Forelimb muscle (tissue), 1 donor: ENCODE measurements around the gene CRX. TPM values are rescaled to one million over a fixed set of nuclear protein-coding genes. Genes with fewer than 3 reads are reported as not detected.
"Not testable (repeated sequence)": the region's sequence is repeated elsewhere in the genome, so short reads cannot be mapped to it uniquely, and the experiment has no call there.

Experiments
- DNase-seq: peaks from one replicate; pipeline ENCODE4 v3.0.0-alpha.2; 2013; ENCODE audit warnings: low read depth
- polyA plus RNA-seq: library from polyadenylated mRNA; unstranded; fragments of 120-200 nt; gene quantifications from one replicate; pipeline ENCODE4 v1.2.1, GENCODE V29; 2013; ENCODE audit not compliant: insufficient read length

CRX gene
- polyA plus RNA-seq: 0.05 TPM

DNA sequence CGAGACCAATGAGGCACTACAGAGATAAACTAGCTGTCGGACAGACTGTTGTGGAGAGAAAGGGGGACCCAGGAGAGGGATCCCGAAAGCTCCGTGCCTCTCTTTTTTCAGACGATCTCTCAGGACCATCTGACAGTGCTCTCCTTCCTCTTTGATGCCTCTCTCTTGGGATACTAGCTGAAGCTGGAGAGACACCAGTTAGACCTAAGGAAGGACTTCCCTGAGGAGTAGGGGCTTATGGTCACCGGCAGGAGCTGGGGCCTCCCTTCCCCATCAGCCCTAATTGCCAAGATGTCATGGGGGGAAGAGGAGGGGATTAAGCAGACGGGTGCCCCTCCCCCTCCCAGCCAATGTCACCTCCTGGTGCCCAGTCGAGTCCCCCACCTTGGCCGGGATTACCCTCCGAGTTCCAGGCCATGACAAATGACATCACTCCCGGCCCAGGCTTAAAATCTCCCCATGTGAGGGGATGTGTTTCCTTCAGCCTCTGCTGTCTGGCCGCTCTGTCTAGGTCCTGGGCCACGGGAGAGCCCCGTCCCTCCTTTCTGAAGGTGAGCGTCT lies at the start of gene CRX:
Gene CRX (plus strand): TSS at position 478 of the 561 bp plus-strand sequence. CDS start 12,507 bp downstream, outside the sequence.
- DNase-seq: no peak

DNA sequence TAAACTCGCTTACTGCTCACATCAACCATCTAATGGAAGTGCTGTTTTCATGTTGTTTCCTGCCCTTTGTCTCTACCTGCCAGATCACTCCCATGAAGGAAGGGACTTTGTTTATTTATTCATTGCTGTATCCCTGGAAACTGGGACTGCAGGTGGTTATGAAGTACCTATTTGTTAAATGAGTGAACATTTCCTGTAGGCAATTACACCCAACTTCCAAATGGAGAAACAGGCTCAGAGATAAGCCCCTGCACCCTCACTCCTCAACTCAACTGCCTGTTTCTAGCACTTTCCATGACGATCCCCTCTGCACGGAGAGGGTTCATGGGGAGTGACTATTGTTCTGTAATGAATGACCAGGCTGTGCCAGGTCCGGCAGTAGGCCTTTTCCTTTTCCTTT lies 45.2 kb upstream of the CRX start:
- no peak for DNase-seq

DNA sequence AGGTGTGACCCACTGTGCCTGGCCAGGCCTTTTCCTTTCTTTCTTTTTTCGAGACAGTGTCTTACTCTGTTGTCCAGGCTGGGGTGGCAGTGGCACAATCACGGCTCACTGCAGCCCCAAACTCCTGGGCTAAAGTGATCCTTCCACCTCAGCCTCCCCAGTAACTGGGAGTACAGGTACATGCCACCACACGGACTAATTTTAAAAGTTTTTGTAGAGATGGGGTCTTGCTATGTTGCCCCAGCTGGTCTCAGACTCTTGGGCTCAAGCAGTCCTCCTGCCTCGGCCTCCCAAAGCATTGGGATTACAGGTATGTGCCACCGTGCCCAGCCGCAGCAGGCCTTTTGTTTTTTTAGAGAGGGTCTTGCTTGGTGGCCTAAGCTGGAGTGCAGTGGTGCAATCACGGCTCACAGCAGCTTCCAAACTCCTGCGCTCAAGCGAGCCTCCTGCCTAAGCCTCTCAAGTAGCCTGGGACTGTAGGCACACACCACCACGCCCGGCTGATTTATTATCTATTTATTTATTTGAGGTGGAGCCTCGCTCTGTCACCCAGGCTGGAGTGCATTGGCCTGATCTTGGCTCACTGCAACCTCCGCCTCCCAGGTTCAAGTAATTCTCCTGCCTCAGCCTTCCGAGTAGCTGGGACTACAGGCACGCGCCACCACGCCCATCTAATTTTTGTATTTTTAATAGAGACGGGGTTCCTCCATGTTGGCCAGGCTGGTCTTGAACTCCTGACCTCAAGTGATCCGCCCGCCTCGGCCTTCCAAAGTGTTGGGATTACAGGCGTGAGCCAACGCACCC lies 44.3 kb upstream of the CRX start:
- DNase-seq: not testable (repeated sequence)

DNA sequence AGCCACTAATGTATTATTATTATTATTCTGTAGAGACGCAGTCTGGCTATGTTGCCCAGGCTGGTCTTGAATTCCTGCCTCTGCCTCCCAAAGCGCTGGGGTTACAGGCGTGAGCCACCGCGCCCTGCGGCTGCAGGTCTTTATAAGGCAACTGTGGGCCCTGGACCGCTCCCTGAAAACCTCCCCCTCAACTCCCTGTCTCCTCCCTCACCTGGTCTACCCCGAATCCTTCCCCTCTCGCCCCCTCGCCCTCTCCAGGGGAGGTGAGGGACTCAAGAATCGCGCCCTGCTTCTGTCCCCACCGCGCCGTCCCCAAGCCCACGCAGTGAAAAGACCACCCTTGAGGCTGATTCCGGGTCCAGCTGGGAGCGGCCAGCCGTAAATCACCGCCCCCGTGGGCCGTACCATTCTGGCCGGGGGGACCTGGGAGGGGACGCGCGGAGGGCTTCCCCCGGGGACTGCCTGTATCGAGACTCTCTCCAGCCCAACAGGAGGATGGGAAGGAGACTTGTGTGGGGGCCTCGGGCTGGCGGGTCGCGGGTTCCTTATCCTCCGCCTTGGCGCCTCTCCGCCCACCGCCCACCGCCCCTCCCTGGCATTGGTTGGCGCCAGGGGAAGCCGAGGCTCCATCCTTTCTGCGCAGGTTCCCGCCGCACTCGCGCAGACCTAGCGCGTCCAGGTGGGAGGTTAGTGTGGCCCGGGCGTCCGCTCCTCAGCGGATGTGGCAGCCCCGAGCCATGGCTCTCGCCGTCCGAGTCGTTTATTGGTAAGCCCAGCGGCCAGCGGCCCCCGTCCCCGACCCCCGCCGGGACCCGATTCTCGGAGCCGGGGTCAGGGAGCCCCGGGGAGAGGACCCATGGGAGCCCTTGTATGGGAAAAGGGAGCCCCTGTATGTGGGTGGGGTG lies 43.4 kb upstream of the CRX start, which contains the start of gene SELENOW:
Gene SELENOW (plus strand): TSS at position 655 of the 905 bp plus-strand sequence. CDS start 83 bp downstream, at position 738.
- DNase-seq: no peak

DNA sequence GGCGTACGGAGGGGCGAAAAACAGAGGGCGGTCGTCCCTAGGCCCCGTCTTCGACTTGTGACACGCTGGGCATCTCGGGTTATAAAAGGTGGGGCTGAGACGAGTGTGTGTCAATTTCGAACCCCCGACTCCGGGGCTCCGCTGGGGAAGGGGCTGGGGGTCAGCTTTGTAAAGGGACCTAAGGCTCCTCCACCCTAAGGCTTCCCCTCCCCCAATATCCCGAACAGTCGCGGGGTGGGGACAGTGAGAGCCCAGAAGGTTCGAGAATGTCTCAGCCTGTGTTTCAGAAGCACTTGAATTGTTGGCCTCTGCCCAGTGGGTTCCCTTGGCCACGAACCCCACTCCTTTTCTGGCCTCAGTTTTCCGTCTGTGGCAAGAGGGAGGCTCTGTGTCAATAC lies 42.8 kb upstream of the CRX start:
- DNase-seq: no peak

DNA sequence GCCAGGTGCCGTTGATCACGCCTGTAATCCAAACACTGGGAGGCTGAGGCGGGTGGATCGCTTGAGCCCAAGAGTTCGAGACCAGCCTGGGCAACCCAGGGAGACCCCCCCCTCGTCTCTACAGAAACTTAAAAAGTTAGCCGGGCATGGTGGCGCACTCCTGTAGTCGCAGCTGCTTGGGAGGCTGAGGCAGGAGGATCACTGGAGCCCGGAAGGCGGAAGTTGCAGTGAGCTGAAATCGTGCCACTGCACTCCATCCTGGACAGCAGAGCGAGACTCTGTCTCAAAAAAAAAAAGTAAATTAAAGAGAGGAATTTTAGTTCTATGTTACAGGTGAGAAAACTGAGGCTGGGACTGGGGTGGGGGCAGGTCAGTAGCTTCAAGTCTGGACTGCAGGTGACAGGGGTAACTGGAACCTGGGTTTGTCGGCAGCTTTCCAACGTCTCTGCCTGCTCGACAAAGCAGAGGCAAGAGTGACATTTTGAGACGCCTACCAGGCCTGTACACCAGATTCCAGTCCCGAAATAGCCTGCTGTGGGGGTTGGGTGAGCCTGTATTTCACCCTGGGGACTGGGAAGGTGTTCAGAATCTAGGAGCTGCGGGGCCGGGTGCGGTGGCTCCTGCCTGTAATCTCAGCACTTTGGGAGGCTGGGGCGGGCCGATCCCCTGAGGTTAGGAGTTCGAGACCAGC lies 42.1 kb upstream of the CRX start:
- no peak for DNase-seq

DNA sequence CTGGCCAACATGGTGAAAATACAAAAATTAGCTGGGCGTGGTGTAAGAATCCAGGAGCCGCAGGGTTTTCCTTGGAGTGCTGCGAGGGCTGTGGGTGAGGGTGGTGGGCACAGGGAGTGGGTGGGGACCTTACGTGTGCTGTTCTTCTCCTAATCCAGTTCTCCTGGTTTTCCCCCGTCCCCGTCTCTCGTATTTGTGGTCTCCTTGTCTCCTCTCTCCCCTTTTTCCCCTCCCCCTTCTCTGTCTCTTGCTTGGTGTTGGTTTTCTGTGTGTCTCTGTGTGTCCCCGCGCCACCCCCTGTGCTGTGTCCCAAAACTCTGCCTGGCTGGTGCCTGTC lies 41.6 kb upstream of the CRX start:
- no peak for DNase-seq

DNA sequence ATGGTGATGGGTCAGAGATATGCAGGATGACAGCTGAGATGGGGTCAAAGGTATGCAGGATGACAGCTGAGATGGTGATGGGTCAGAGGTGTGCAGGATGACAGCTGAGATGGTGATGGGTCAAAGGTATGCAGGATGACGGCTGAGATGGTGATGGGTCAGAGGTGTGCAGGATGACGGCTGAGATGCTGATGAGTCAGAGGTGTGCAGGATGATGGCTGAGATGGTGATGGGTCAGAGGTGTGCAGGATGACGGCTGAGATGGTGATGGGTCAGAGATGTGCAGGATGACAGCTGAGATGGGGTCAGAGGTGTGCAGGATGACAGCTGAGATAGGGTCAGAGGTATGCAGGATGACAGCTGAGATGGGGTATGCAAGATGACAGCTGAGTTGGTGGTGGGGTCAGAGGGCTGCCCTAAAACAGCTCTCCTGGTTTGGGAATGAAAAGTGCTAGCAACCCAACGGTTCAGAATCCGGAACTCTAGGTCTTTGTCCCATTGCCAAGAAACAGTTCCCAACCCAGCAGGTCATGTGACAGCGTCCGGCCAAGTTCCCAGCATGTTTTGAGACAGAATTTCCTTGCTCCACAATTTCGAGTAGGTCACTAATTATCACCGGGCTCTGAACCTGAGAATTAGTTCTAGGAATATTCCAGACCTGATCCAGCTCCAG lies 40.0 kb upstream of the CRX start:
- no peak for DNase-seq

DNA sequence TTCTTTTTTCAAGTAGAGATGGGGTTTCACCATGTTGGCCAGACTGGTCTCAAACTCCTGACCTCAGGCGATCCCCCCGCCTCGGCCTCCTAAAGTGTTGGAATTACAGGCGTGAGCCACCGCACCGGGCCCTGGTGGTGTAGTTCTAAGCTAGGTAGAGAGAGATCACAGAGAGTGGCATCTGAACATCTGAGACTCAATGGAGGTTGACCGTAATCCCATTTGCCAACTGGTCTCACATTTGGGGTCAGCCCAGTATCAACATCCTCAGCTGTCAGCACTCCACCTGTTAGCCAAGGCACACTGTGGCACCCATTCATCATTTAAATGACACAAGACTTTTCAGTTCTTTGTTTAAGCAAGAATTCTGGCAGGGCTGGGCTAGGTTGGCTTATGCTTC lies 35.2 kb upstream of the CRX start:
- DNase-seq: no peak

DNA sequence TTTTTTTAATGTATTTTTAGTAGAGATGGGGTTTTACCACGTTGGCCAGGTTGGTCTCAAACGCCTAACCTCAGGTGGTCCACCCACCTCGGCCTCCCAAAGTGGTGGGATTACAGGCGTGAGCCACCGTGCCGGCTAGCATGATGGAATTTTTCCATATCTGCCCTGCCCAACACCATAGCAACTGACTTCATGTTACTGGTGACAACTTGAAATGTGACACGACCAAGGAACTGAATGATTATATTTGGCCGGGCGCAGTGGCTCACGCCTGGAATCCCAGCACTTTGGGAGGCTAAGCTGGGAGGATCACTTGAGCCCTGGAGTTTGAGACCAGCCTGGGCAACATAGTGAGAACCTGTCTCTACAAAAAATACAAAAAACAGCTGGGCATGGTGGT lies 34.4 kb upstream of the CRX start:
- DNase-seq: not testable (repeated sequence)

DNA sequence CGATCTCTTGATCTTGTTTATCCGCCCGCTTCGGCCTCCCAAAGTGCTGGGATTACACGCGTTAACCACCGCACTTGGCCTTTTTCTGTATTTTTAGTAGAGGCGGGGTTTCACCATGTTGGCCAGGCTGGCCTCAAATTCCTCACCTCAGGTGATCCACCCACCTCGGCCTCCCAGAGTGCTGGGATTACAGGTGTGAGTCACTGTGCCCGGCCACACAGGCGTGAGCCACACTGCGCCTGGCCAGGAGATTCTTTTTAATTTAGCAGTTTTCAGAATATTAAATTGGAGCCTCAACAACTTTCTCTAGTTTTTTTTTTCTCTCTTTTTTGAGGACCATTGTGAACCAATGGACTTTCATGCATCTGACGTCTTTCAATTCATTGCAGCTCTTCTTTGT lies 31.9 kb upstream of the CRX start:
- not testable (repeated sequence) for DNase-seq

DNA sequence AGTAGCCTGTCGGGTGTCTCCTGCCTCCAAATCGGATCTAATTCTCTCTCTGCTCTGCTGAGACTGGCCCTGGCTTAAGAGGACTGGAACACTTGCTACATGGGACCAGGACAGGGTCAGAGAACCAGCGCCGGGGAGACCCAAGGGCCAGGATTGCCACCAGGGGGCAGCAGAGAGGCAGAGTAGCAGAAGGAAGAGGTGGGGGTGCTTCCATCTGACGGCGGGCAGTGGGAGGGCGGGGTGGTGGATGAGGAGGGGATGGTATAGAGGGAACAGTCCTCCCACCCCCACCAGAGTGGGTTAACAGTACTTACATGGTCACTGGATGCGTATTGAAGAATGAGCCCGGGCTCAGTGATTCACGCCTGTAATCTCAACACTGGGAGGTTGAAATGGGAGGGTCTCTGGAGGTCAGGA lies 31.3 kb upstream of the CRX start:
- no peak for DNase-seq

DNA sequence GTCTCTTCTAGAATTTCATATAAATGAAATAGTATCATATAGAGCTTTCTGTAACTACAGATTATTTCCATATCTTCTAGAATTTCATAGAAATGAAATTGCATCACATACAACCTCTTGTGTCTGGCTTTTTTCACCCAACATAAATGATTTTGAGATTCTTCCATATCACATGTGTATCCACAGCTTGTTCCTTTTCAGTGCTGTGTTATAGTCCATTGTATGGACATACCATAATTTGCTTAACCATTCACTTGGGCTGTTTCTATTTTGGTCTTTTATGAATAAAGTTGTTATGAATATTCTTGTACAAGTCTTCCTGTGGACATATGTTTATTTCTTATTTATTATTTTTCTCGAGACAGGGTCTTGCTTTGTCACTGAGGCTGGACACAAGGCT lies 29.1 kb upstream of the CRX start:
- no peak for DNase-seq

DNA sequence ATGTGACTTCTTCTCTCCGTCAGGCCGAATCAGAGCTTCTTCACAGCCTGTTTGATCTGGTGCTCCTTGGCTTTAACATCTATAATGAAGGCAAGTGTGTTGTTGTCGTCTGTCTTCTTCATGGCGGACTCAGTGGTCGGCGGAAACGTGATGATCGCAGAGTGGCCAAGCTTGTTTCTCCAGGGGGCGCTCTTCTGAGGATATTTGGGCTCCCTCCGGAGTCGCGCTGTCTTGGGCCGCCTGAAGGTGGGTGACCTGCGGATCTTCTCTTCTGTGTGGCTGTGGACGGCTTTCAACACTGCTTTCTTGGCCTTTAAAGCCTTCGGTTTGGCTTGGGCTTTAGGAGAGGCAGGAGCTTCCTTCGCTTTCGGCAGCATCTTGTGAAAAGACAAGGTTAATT lies 27.2 kb upstream of the CRX start:
- no peak for DNase-seq

DNA sequence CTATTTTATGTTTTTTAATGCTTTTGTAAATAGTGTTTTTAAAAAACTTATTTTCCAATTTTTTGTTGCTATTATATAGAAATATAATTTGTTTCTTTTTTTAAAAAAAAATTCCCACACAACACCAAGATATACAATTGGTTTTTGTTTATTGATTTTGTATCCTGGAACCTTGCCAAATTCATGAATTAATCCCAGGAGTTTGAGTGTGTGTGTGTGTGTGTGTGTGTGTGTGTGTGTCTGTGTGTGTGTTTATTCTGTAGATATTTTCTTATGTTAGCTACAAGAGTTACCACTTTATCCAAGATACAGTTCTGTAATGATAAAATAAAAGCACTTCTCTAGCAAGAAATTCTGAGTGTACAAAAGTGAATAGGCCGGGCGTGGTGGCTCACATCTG lies 25.0 kb upstream of the CRX start:
- no peak for DNase-seq

DNA sequence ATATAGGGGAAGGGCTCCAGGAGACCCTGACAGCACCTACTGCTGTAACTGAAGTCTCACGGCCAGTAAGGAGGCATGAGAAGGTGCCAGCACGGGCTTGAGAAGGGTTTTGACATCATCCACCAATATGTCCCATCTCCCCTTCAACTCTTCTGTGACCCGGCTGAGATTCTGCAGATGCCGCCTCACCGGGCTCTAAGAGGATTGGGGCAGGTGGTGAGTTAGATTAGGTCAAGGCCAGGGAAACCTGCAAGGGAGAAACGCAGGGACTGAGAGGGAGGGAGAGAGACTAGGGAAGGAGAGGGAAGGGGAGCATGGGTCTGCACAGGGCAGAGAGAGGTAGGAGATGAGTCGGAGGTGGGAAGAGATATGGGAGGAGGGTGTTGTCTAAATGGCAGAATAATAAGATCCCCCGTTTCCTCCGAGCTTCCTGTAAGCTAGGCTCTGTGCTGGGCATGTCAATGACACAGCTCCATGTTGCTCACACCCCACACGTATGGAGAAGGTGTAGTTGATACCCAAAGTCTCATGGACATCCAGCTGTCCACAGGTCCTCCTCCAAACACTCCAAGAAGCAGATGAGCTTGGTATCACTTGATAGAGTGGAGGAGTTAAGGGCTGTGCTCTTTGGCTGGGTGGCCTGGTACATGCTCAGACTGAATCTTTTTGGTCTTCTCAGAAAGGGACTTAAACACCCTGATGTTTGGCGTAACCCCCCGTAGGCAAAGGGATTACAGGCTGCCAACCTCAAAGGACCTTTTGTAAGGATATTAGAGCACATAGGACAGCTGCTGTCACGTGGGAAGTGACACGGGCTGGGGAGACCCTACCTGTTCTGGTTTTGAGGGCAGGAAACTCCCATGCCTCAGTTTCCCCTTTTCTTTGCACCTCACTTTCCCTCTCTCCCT lies 23.5 kb upstream of the CRX start:
- DNase-seq: no peak

DNA sequence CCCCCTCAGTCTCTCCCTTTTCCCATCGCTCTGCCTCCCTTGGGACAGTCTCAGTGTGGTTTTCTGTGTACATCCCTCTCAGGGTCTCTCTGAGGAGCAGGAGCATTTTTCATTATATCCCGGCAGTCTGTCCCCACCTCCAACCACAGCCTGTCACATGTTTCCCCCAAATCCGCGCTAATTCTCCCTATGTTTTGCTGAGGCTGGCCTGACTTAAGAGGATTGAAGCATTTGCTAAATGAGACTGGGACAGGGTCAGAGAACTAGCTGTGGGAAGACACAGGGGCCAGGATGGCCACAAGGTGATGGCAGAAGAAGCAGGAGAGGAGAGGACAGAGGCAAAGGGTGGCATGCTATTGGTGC lies 22.9 kb upstream of the CRX start:
- DNase-seq: no peak

DNA sequence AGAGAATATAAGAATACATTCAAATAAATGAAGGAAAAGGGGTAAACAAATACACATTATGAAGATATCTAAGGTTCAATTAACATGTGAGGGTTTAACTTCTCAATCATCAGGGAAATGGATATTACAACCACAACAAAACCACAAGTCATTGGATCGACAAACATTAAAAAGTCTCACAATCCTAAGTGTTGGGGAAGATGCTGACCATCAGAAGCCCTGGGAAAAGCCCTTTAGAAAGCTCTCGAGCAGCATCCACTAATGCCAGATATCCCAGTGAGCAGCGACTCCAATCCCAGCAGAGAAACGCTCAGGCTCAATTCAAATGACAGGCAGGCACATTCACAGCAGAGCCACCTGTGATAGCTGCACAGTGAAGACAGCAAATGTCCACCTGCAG lies 20.5 kb upstream of the CRX start:
- no peak for DNase-seq

DNA sequence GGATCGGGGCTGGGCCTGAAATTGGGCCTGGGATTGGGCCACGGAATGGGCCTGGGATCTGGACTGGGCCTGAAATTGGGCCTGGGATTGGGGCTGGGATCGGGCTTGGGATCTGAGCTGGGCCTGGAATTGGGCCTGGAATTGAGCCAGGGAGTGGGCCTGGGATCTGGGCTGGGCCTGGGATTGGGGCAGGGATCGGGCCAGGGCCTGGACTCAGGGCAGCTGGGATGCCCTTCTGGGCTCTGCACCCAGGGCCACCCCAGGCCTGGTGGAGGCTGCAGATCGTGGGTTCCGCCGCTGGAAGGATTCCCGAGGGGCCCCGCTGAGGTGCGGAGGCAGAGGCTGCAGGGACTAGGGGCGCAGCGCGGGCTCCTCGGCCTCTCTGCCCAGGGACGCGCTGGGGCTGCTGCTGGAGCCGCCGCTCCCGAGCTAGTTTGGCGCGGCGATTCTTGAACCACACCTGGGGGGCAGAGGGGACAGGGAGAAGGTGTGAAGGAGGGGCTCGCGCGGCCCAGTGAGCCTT lies 19.2 kb upstream of the CRX start:
- no peak for DNase-seq

DNA sequence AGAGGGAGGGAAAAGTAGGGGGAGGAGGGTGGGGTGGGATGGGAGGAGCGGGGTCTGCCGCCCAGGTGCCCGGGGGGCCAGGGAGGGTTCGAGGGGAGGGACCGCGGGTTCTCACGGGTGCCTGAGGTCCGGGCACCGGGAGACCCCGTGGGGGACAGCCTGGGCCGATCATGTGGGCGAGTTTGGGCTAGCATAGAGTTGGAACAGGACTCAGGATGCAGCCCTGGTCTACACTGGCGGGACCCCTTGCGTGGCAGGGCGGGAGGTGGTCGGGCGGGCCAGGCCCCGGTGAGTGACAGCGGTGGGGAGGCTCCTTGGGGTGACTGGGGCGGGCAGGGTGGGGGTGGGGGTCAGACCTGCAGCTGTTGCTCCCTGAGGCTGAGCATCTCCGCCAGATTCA lies 18.6 kb upstream of the CRX start:
- DNase-seq: not testable (repeated sequence)
